HepG2 (cell line): Measurements from ENCODE around the gene STC2. TPM values are rescaled to one million over a fixed set of nuclear protein-coding genes. Genes with fewer than 3 reads are reported as not detected.

ENCODE experiments used
- ATF4 ChIP-seq, 2 experiments: fragments of 450-650 bp in 1 of 2; sonication (generic) in 1 of 2; formaldehyde crosslinking; IDR thresholded peaks; 2 replicates each; pipeline versions ENCODE4 v1.5.0 to v1.8.0; 2020 to 2022; ENCODE audit warnings: mild to moderate bottlenecking in 1 of 2, missing genetic modification reagents in 1 of 2
- BCL3 ChIP-seq: sonication (generic); formaldehyde crosslinking; IDR thresholded peaks from 2 replicates; pipeline ENCODE4 v1.5.1; 2020; ENCODE audit warnings: mild to moderate bottlenecking, missing genetic modification reagents, moderate library complexity
- BORCS8-MEF2B ChIP-seq: sonication (generic); formaldehyde crosslinking; IDR thresholded peaks from 2 replicates; pipeline ENCODE4 v1.8.0; 2022; ENCODE audit warnings: mild to moderate bottlenecking, missing genetic modification reagents
- CSRNP2 ChIP-seq: sonication (generic); formaldehyde crosslinking; conservative IDR thresholded peaks from 2 replicates; pipeline ENCODE4 v1.8.0; 2022; ENCODE audit warnings: low read depth, missing genetic modification reagents
- DBP ChIP-seq: sonication (generic); formaldehyde crosslinking; IDR thresholded peaks from 2 replicates; pipeline ENCODE4 v1.4.0; 2020; ENCODE audit warnings: missing genetic modification reagents; ENCODE audit errors: not compliant biosample characterization
- DMAP1 ChIP-seq: IDR thresholded peaks from 2 replicates; pipeline ENCODE4 v1.6.1; 2016
- ELF3 ChIP-seq: IDR thresholded peaks from 2 replicates; pipeline ENCODE4 v1.6.1; 2016; ENCODE audit warnings: missing genetic modification reagents, missing compliant biosample characterization
- HMGXB4 ChIP-seq, 2 experiments: sonication (generic) in 1 of 2; formaldehyde crosslinking in 1 of 2; IDR thresholded peaks; 2 replicates each; pipeline versions ENCODE4 v1.4.0 to v1.6.1; 2018 to 2020; ENCODE audit warnings: missing genetic modification reagents in 2 of 2, borderline replicate concordance in 1 of 2, low read depth in 1 of 2, mild to moderate bottlenecking in 1 of 2, missing biosample characterization in 1 of 2
- JUND ChIP-seq: sonication (generic); formaldehyde crosslinking; IDR thresholded peaks from 2 replicates; pipeline ENCODE4 v1.8.0; 2022; ENCODE audit warnings: mild to moderate bottlenecking, missing genetic modification reagents
- RNF219 ChIP-seq: sonication (generic); formaldehyde crosslinking; IDR thresholded peaks from 2 replicates; pipeline ENCODE4 v1.5.0; 2020; ENCODE audit warnings: mild to moderate bottlenecking, missing genetic modification reagents
- THAP9 ChIP-seq: sonication (generic); formaldehyde crosslinking; IDR thresholded peaks from 2 replicates; pipeline ENCODE4; 2020; ENCODE audit warnings: missing genetic modification reagents, mild to moderate bottlenecking, borderline replicate concordance
- ZNF121 ChIP-seq: sonication (generic); formaldehyde crosslinking; IDR thresholded peaks from 2 replicates; pipeline ENCODE4 v1.5.0; 2020; ENCODE audit warnings: mild to moderate bottlenecking, missing genetic modification reagents
- ZNF749 ChIP-seq: sonication (generic); formaldehyde crosslinking; IDR thresholded peaks from 2 replicates; pipeline ENCODE4 v1.8.0; 2022; ENCODE audit warnings: mild to moderate bottlenecking, missing genetic modification reagents, moderate library complexity, borderline replicate concordance
- ZNF768 ChIP-seq: sonication (generic); formaldehyde crosslinking; IDR thresholded peaks from 2 replicates; pipeline ENCODE4 v1.4.0; 2020; ENCODE audit warnings: missing genetic modification reagents
- ZNF850 ChIP-seq: sonication (generic); formaldehyde crosslinking; conservative IDR thresholded peaks from 2 replicates; pipeline ENCODE4 v1.9.0; 2021; ENCODE audit warnings: mild to moderate bottlenecking, missing genetic modification reagents
- polyA plus RNA-seq, 8 experiments: library from polyadenylated mRNA; depleted of rRNA in 3 of 8; stranded (reverse) in 7 of 8; unstranded in 1 of 8; fragments of >200 nt; fragmentation: Illumina TruSeq in 4 of 8; extraction: Trizol in 4 of 8; gene quantifications; 2 replicates each; pipeline versions ENCODE4 v1.2.1 to v1.2.3, GENCODE V29; 2011 to 2016; ENCODE audit warnings: low read depth in 4 of 8, missing spikeins in 1 of 8, mixed read lengths in 1 of 8; ENCODE audit not compliant: insufficient read depth in 1 of 8
- total RNA-seq, 5 experiments: library from RNA; depleted of rRNA; stranded (reverse); fragments of >200 nt; fragmentation: Illumina TruSeq; extraction: Trizol; gene quantifications; 2 replicates each; pipeline ENCODE4 v1.2.3, GENCODE V29; 2016; ENCODE audit warnings: low read depth in 1 of 5

STC2 gene
- total and polyA plus RNA-seq, 2 of the 13 experiments (the other 11 are each of a cell fraction or from before 2014, with no cell fraction given) = 27.1 to 69.2 TPM

- TF ChIP-seq JUND (no peak), HMGXB4 (CRISPR knock-in tag; IDR thresholded peaks at IDR 0.05; ENCODE audit: borderline replicate concordance in 1 of 2, low read depth in 1 of 2) (peak; percentile 78 to 86; a peak in 3 of 4 replicates), THAP9 (no peak), BORCS8-MEF2B (no peak), ZNF768 (no peak), ELF3 (peak; percentile 80), CSRNP2 (CRISPR knock-in tag) (no peak), DMAP1 (CRISPR knock-in tag) (0 out of 2 replicates have a peak, but pooled peaks have one; percentile 43), BCL3 (CRISPR knock-in tag) (no peak), ZNF121 (CRISPR knock-in tag) (no peak), DBP (CRISPR knock-in tag) (no peak), RNF219 (CRISPR knock-in tag) (no peak), ZNF749 (CRISPR knock-in tag) (no peak), ATF4 (CRISPR knock-in tag; IDR thresholded peaks at IDR 0.05) (peak in 1 of 2 experiments; percentile 68; a peak in 1 of 4 replicates), ZNF850 (0 out of 2 replicates have a peak, but pooled peaks have one; percentile 38)
These were observed 34.2 kb downstream of the STC2 start (continued) for GRCh38 chr5:173293817-173294672.
